SK-N-SH treated with all-trans-retinoic acid at 6 μM for 48 hours (cell line): ENCODE data around the gene SLC1A7.

Experiments
- ATAC-seq: fragments of 200-7000 bp; cut with Tn5 transposase; 3 replicates; pipeline ENCODE4 v1.9.1; 2020; ENCODE audit warnings: mild to moderate bottlenecking, moderate library complexity
- ARNTL ChIP-seq: fragments of 450-650 bp; formaldehyde crosslinking; IDR thresholded peaks from 2 replicates; pipeline ENCODE4 v1.5.0; 2020; ENCODE audit warnings: low read depth, mild to moderate bottlenecking, moderate library complexity, borderline replicate concordance
- BACH2 ChIP-seq: fragments of 250-450 bp; sonication (Bioruptor Pico); IDR thresholded peaks from 2 replicates; pipeline ENCODE4 v1.9.0; 2021; ENCODE audit warnings: mild to moderate bottlenecking, borderline replicate concordance
- CSDC2 ChIP-seq: fragments of 250-450 bp; sonication (Bioruptor Pico); IDR thresholded peaks from 2 replicates; pipeline ENCODE4 v1.5.0; 2020; ENCODE audit warnings: mild to moderate bottlenecking, moderate library complexity
- ESRRG ChIP-seq: fragments of 250-450 bp; sonication (Bioruptor Pico); IDR thresholded peaks from 2 replicates; pipeline ENCODE4 v1.6.1; 2021; ENCODE audit warnings: mild to moderate bottlenecking
- GLIS3 ChIP-seq: fragments of 250-450 bp; sonication (Bioruptor Pico); IDR thresholded peaks from 2 replicates; pipeline ENCODE4 v1.5.0; 2020; ENCODE audit warnings: mild to moderate bottlenecking, moderate library complexity
- ISL1 ChIP-seq: fragments of 250-450 bp; sonication (Bioruptor Pico); IDR thresholded peaks from 2 replicates; pipeline ENCODE4 v2.1.2; 2022; ENCODE audit warnings: mild to moderate bottlenecking, moderate library complexity
- RARB ChIP-seq: fragments of 250-450 bp; sonication (Bioruptor Pico); IDR thresholded peaks from 2 replicates; pipeline ENCODE4 v1.8.0; 2021; ENCODE audit warnings: mild to moderate bottlenecking, moderate library complexity
- SNAI2 ChIP-seq: fragments of 250-450 bp; sonication (Bioruptor Pico); IDR thresholded peaks from 2 replicates; pipeline ENCODE4 v1.5.0; 2020; ENCODE audit warnings: mild to moderate bottlenecking, moderate library complexity
- ZFP3 ChIP-seq: fragments of 250-450 bp; sonication (Bioruptor Pico); IDR thresholded peaks from 2 replicates; pipeline ENCODE4 v1.5.0; 2020; ENCODE audit warnings: mild to moderate bottlenecking, moderate library complexity
- ZFP30 ChIP-seq: fragments of 450-650 bp; formaldehyde crosslinking; IDR thresholded peaks from 2 replicates; pipeline ENCODE4 v1.5.0; 2022; ENCODE audit warnings: mild to moderate bottlenecking, moderate library complexity
- ZNF70 ChIP-seq: fragments of 450-650 bp; formaldehyde crosslinking; IDR thresholded peaks from 2 replicates; pipeline ENCODE4 v1.5.0; 2020; ENCODE audit warnings: mild to moderate bottlenecking, moderate library complexity
- TF ChIP-seq, protein P1 (sequence below): fragments of 250-450 bp; sonication (Bioruptor Pico); IDR thresholded peaks from 2 replicates; pipeline ENCODE4 v1.5.1; 2020; ENCODE audit warnings: low read depth, mild to moderate bottlenecking, moderate library complexity
- TF ChIP-seq, protein P2 (sequence below): fragments of 250-450 bp; sonication (Bioruptor Pico); IDR thresholded peaks from 2 replicates; pipeline ENCODE4 v1.8.0; 2020; ENCODE audit warnings: mild to moderate bottlenecking, moderate library complexity, borderline replicate concordance
- TF ChIP-seq, protein P3 (sequence below): fragments of 250-450 bp; sonication (Bioruptor Pico); IDR thresholded peaks from 2 replicates; pipeline ENCODE4 v1.5.1; 2021; ENCODE audit warnings: mild to moderate bottlenecking, moderate library complexity
- TF ChIP-seq, protein P4 (sequence below): fragments of 250-450 bp; sonication (Bioruptor Pico); IDR thresholded peaks from 2 replicates; pipeline ENCODE4 v1.5.0; 2020; ENCODE audit warnings: mild to moderate bottlenecking, moderate library complexity

The SLC1A7 gene

DNA sequence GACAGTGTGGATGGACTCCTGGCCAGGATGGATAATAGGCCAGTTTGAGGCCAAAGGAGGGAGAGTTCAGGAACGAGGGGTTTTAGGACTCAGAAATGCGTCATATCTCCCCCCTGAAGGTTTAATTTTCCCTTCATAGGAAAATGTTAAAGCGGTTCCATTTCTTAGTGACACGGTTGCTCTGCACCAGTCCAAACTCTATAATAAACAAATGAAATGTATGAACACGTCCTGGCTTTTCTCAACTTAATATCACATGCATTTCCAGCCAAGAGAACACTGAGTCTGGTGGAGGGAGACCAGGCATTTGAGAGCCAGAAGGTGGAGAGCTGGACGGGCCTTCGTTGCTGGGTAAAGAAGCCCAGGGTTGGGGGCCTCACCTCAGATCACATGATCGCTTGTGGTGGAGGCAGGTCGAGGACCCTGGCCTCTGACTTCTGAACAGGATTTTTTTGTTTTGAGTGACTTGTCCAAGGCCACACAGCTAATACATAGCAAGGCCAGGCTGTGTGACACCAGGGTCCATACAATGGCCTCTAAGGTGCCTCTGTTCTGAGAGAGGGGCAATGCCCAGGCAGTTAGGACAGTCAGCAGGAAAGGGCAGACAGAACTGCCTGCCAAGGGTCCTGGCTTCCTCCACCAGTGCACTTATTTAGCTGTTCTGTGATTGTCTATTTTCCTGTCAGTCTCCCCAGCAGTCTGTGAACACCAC lies 11.4 kb downstream of the SLC1A7 start:
- TF ChIP-seq, protein P1, sequence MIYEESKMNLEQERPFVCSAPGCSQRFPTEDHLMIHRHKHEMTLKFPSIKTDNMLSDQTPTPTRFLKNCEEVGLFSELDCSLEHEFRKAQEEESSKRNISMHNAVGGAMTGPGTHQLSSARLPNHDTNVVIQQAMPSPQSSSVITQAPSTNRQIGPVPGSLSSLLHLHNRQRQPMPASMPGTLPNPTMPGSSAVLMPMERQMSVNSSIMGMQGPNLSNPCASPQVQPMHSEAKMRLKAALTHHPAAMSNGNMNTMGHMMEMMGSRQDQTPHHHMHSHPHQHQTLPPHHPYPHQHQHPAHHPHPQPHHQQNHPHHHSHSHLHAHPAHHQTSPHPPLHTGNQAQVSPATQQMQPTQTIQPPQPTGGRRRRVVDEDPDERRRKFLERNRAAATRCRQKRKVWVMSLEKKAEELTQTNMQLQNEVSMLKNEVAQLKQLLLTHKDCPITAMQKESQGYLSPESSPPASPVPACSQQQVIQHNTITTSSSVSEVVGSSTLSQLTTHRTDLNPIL (CRISPR knock-in tag): no peak
- TF ChIP-seq BACH2 (CRISPR knock-in tag) (no peak), ZFP3 (CRISPR knock-in tag) (no peak), ZFP30 (no peak), SNAI2 (CRISPR knock-in tag) (no peak), ARNTL (CRISPR knock-in tag) (no peak), GLIS3 (CRISPR knock-in tag) (no peak), ZNF70 (CRISPR knock-in tag) (no peak), ESRRG (no peak), CSDC2 (CRISPR knock-in tag) (no peak)
- TF ChIP-seq, protein P2, sequence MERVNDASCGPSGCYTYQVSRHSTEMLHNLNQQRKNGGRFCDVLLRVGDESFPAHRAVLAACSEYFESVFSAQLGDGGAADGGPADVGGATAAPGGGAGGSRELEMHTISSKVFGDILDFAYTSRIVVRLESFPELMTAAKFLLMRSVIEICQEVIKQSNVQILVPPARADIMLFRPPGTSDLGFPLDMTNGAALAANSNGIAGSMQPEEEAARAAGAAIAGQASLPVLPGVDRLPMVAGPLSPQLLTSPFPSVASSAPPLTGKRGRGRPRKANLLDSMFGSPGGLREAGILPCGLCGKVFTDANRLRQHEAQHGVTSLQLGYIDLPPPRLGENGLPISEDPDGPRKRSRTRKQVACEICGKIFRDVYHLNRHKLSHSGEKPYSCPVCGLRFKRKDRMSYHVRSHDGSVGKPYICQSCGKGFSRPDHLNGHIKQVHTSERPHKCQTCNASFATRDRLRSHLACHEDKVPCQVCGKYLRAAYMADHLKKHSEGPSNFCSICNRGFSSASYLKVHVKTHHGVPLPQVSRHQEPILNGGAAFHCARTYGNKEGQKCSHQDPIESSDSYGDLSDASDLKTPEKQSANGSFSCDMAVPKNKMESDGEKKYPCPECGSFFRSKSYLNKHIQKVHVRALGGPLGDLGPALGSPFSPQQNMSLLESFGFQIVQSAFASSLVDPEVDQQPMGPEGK (CRISPR knock-in tag): no peak
- ATAC-seq: no peak

DNA sequence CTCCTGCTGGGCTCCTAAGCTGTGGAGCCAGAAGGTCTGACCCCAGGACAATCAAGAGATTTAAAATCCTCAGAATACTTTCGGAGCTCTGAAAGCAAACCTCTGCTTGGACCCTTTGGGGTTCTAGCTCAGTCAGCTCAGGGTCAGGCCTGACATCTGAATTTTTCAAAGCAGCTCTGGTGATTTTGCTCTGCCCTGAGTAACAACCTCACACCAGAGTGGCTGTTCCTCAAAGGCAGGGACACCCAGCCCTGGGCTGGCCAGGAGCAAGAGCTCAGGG lies 11.9 kb downstream of the SLC1A7 start:
- no peak for ATAC-seq
- TF ChIP-seq SNAI2 (CRISPR knock-in tag) (no peak), ESRRG (no peak), ZFP3 (CRISPR knock-in tag) (no peak), ISL1 (CRISPR knock-in tag) (no peak), ZFP30 (no peak), CSDC2 (CRISPR knock-in tag) (no peak), BACH2 (CRISPR knock-in tag) (no peak)
- TF ChIP-seq, protein P3, sequence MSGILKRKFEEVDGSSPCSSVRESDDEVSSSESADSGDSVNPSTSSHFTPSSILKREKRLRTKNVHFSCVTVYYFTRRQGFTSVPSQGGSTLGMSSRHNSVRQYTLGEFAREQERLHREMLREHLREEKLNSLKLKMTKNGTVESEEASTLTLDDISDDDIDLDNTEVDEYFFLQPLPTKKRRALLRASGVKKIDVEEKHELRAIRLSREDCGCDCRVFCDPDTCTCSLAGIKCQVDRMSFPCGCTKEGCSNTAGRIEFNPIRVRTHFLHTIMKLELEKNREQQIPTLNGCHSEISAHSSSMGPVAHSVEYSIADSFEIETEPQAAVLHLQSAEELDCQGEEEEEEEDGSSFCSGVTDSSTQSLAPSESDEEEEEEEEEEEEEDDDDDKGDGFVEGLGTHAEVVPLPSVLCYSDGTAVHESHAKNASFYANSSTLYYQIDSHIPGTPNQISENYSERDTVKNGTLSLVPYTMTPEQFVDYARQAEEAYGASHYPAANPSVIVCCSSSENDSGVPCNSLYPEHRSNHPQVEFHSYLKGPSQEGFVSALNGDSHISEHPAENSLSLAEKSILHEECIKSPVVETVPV (CRISPR knock-in tag): no peak
- TF ChIP-seq, protein P2 (CRISPR knock-in tag): no peak
- TF ChIP-seq, protein P4, sequence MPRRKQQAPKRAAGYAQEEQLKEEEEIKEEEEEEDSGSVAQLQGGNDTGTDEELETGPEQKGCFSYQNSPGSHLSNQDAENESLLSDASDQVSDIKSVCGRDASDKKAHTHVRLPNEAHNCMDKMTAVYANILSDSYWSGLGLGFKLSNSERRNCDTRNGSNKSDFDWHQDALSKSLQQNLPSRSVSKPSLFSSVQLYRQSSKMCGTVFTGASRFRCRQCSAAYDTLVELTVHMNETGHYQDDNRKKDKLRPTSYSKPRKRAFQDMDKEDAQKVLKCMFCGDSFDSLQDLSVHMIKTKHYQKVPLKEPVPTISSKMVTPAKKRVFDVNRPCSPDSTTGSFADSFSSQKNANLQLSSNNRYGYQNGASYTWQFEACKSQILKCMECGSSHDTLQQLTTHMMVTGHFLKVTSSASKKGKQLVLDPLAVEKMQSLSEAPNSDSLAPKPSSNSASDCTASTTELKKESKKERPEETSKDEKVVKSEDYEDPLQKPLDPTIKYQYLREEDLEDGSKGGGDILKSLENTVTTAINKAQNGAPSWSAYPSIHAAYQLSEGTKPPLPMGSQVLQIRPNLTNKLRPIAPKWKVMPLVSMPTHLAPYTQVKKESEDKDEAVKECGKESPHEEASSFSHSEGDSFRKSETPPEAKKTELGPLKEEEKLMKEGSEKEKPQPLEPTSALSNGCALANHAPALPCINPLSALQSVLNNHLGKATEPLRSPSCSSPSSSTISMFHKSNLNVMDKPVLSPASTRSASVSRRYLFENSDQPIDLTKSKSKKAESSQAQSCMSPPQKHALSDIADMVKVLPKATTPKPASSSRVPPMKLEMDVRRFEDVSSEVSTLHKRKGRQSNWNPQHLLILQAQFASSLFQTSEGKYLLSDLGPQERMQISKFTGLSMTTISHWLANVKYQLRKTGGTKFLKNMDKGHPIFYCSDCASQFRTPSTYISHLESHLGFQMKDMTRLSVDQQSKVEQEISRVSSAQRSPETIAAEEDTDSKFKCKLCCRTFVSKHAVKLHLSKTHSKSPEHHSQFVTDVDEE (CRISPR knock-in tag): no peak

DNA sequence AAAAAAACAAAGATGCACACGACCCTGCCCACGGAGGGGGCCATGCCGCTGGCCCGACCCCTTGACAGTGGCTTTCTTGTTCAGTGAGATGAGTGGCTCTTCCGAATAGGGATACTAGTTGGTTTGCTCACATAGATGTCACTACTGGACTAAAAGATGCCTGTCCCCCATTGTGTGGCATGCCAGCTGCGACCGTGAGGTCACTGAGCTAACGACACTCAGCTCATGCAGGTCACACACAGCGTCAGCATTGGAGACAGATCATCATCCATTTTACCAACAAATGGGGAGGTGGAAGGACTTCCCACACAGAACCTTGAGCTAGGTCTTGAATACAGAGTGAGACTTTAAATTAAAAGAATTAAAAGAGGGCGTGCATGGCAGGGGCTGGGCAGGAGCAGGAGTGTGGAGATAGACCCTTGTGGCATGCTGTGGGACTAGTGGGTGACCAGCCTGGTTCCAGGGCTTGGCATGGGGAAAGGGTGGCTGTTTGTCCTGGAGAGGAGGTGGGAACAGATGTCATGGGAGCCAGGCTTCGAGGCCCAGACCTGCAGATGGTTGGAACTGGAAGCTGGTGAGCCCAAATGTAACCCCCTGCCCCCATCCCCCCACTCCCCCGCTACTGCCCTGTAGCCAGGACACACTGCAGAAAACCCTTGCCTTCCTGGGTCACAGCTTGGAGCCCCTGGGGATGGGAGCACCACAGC lies 12.4 kb downstream of the SLC1A7 start:
- no peak for ATAC-seq
- no peak for TF ChIP-seq ZFP3 (CRISPR knock-in tag)
- TF ChIP-seq, protein P2 (CRISPR knock-in tag): no peak
- TF ChIP-seq BACH2 (CRISPR knock-in tag): no peak
- no peak for TF ChIP-seq RARB (CRISPR knock-in tag)
- no peak for TF ChIP-seq ARNTL (CRISPR knock-in tag)
